HepG2 (cell line): ENCODE measurements around the gene STX8. TPM values are rescaled to one million over a fixed set of nuclear protein-coding genes. Genes with fewer than 3 reads are reported as not detected.

Source experiments
- ESRRA ChIP-seq: sonication (generic); formaldehyde crosslinking; IDR thresholded peaks from 2 replicates; pipeline ENCODE4 v1.5.1; 2020; ENCODE audit warnings: mild to moderate bottlenecking, low read depth, missing genetic modification reagents
- GABPA ChIP-seq, 2 experiments: IDR thresholded peaks; 2 replicates each; pipeline ENCODE4 v1.6.1; 2011 to 2016; ENCODE audit warnings: low read depth in 2 of 2, low read length in 1 of 2, missing biosample characterization in 1 of 2, missing genetic modification characterization in 1 of 2
- GATAD2A ChIP-seq: IDR thresholded peaks from 2 replicates; pipeline ENCODE4 v1.6.1; 2016
- HNRNPLL ChIP-seq: fragments of 200-400 bp; formaldehyde crosslinking; IDR thresholded peaks from 2 replicates; pipeline ENCODE4 v1.6.1; 2017; ENCODE audit warnings: mild to moderate bottlenecking, low read depth, low read length; ENCODE audit not compliant: poor library complexity, severe bottlenecking
- HOXA7 ChIP-seq: sonication (generic); formaldehyde crosslinking; IDR thresholded peaks from 2 replicates; pipeline ENCODE4 v1.8.1; 2022; ENCODE audit warnings: mild to moderate bottlenecking, missing genetic modification reagents, moderate library complexity
- KDM4B ChIP-seq: sonication (generic); formaldehyde crosslinking; IDR thresholded peaks from 2 replicates; pipeline ENCODE4 v1.4.0; 2020; ENCODE audit warnings: missing genetic modification reagents
- KLF12 ChIP-seq: sonication (generic); formaldehyde crosslinking; IDR thresholded peaks from 2 replicates; pipeline ENCODE4 v1.4.0; 2020; ENCODE audit warnings: missing genetic modification reagents, borderline replicate concordance
- MXD3 ChIP-seq: IDR thresholded peaks from 2 replicates; pipeline ENCODE4 v1.6.1; 2016; ENCODE audit warnings: mild to moderate bottlenecking, missing biosample characterization, missing genetic modification reagents
- NR2C2 ChIP-seq: sonication (generic); formaldehyde crosslinking; IDR thresholded peaks from 2 replicates; pipeline ENCODE4 v1.4.0; 2020; ENCODE audit warnings: missing genetic modification reagents, mild to moderate bottlenecking, moderate library complexity, borderline replicate concordance
- SMAD1 ChIP-seq: sonication (generic); formaldehyde crosslinking; IDR thresholded peaks from 2 replicates; pipeline ENCODE4 v1.4.0; 2020; ENCODE audit warnings: missing genetic modification reagents, low read depth, mild to moderate bottlenecking, borderline replicate concordance
- SRSF1 ChIP-seq: fragments of 200-400 bp; formaldehyde crosslinking; optimal IDR thresholded peaks from 2 replicates; pipeline ENCODE3; 2017; ENCODE audit warnings: mild to moderate bottlenecking, low read depth, low read length, moderate library complexity
- YEATS2 ChIP-seq: sonication (generic); formaldehyde crosslinking; IDR thresholded peaks from 2 replicates; pipeline ENCODE4 v1.4.0; 2020; ENCODE audit warnings: missing genetic modification reagents, borderline replicate concordance
- ZNF160 ChIP-seq: sonication (generic); formaldehyde crosslinking; IDR thresholded peaks from 2 replicates; pipeline ENCODE4 v1.8.0; 2022; ENCODE audit warnings: mild to moderate bottlenecking, inconsistent platforms, missing genetic modification reagents
- ZNF207 ChIP-seq: fragments of 450-650 bp; IDR thresholded peaks from 2 replicates; pipeline ENCODE4 v1.6.1; 2016; ENCODE audit warnings: antibody characterized with exemption, borderline replicate concordance
- ZNF660 ChIP-seq: sonication (generic); formaldehyde crosslinking; IDR thresholded peaks from 2 replicates; pipeline ENCODE4 v1.5.1; 2020; ENCODE audit warnings: mild to moderate bottlenecking, low read depth, missing genetic modification reagents, borderline replicate concordance
- ZNF780A ChIP-seq: sonication (generic); formaldehyde crosslinking; IDR thresholded peaks from 2 replicates; pipeline ENCODE4 v1.8.0; 2022; ENCODE audit warnings: mild to moderate bottlenecking, missing genetic modification reagents, moderate library complexity
- ZNF816 ChIP-seq: sonication (generic); formaldehyde crosslinking; IDR thresholded peaks from 2 replicates; pipeline ENCODE4 v1.8.0; 2022; ENCODE audit warnings: missing genetic modification reagents, mild to moderate bottlenecking, borderline replicate concordance
- polyA plus RNA-seq, 8 experiments: library from polyadenylated mRNA; depleted of rRNA in 3 of 8; stranded (reverse) in 7 of 8; unstranded in 1 of 8; fragments of >200 nt; fragmentation: Illumina TruSeq in 4 of 8; extraction: Trizol in 4 of 8; gene quantifications; 2 replicates each; pipeline versions ENCODE4 v1.2.1 to v1.2.3, GENCODE V29; 2011 to 2016; ENCODE audit warnings: low read depth in 4 of 8, missing spikeins in 1 of 8, mixed read lengths in 1 of 8; ENCODE audit not compliant: insufficient read depth in 1 of 8
- total RNA-seq, 5 experiments: library from RNA; depleted of rRNA; stranded (reverse); fragments of >200 nt; fragmentation: Illumina TruSeq; extraction: Trizol; gene quantifications; 2 replicates each; pipeline ENCODE4 v1.2.3, GENCODE V29; 2016; ENCODE audit warnings: low read depth in 1 of 5
- TF ChIP-seq, protein P1 (sequence below): sonication (generic); formaldehyde crosslinking; conservative IDR thresholded peaks from 2 replicates; pipeline ENCODE4 v1.4.0; 2020; ENCODE audit warnings: mild to moderate bottlenecking, missing genetic modification reagents, moderate library complexity
- TF ChIP-seq, protein P2 (sequence below): sonication (generic); formaldehyde crosslinking; IDR thresholded peaks from 2 replicates; pipeline ENCODE4 v1.4.0; 2020; ENCODE audit warnings: missing genetic modification reagents, borderline replicate concordance

Gene STX8
- total and polyA plus RNA-seq, 2 of the 13 experiments (the other 11 are each of a cell fraction or from before 2014, with no cell fraction given), result 36.4 to 53.6 TPM

DNA sequence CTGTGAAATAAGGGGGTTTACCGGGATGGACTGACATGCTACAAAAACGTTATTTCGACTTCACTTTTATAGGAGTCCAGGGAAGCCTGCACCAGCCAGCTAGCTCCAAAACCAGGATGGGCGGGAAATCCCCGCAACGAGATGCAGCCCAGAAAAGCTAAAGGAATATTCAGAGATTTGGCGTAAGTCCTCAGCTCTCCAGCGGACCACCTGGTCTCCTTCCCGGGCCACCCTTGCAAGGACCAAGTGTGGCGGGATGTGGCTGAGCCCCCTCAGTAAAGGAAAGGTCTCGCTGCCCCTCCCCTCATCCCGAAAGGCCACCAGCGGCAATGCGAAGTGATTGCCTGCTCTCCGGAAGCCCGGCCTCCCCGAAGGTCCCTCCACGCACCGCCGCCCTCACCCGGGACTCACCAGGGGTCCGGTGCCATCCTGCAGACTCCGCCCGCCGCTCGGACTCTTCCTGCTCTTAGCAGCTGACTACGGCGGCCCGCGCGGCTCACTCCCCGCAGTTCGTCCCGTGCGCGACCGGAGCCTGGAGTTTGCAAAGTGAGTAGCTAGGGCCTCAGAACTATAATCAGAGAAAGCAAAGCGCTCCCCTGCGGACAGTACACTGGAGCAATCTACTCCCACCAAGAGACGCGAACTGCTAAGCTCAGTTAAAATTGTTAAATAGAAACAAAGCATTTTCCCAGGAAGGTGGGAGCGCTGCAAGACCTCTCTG is at the start of gene STX8 (continued):
- TF ChIP-seq YEATS2 (peak; percentile 94), NR2C2 (CRISPR knock-in tag) (0 out of 2 replicates have a peak, but pooled peaks have one; percentile 17), SMAD1 (CRISPR knock-in tag) (0 out of 2 replicates have a peak, but pooled peaks have one; percentile 66), KDM4B (no peak), HNRNPLL (peak; percentile 88), GABPA (IDR thresholded peaks at IDR 0.05; ENCODE audit: low read depth, low read length) (peak; percentile 40; the same call in 1 of the 2 replicates), GABPA (CRISPR knock-in tag; IDR thresholded peaks at IDR 0.05; ENCODE audit: low read depth) (peak; percentile 74), MXD3 (CRISPR knock-in tag) (peak; percentile 50), ZNF816 (CRISPR knock-in tag) (peak; percentile 69; the same call in 1 of the 2 replicates), KLF12 (CRISPR knock-in tag) (no peak; the same call in 1 of the 2 replicates), ESRRA (CRISPR knock-in tag) (no peak), ZNF207 (no peak), ZNF660 (no peak), GATAD2A (CRISPR knock-in tag) (peak; percentile 87), ZNF780A (CRISPR knock-in tag) (no peak), ZNF160 (CRISPR knock-in tag) (peak; percentile 50; the same call in 1 of the 2 replicates), SRSF1 (peak; percentile 94), HOXA7 (CRISPR knock-in tag) (no peak)
- TF ChIP-seq, protein P1, sequence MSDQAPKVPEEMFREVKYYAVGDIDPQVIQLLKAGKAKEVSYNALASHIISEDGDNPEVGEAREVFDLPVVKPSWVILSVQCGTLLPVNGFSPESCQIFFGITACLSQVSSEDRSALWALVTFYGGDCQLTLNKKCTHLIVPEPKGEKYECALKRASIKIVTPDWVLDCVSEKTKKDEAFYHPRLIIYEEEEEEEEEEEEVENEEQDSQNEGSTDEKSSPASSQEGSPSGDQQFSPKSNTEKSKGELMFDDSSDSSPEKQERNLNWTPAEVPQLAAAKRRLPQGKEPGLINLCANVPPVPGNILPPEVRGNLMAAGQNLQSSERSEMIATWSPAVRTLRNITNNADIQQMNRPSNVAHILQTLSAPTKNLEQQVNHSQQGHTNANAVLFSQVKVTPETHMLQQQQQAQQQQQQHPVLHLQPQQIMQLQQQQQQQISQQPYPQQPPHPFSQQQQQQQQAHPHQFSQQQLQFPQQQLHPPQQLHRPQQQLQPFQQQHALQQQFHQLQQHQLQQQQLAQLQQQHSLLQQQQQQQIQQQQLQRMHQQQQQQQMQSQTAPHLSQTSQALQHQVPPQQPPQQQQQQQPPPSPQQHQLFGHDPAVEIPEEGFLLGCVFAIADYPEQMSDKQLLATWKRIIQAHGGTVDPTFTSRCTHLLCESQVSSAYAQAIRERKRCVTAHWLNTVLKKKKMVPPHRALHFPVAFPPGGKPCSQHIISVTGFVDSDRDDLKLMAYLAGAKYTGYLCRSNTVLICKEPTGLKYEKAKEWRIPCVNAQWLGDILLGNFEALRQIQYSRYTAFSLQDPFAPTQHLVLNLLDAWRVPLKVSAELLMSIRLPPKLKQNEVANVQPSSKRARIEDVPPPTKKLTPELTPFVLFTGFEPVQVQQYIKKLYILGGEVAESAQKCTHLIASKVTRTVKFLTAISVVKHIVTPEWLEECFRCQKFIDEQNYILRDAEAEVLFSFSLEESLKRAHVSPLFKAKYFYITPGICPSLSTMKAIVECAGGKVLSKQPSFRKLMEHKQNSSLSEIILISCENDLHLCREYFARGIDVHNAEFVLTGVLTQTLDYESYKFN (CRISPR knock-in tag), result 0 out of 2 replicates have a peak, but pooled peaks have one; percentile 16
- TF ChIP-seq, protein P2, sequence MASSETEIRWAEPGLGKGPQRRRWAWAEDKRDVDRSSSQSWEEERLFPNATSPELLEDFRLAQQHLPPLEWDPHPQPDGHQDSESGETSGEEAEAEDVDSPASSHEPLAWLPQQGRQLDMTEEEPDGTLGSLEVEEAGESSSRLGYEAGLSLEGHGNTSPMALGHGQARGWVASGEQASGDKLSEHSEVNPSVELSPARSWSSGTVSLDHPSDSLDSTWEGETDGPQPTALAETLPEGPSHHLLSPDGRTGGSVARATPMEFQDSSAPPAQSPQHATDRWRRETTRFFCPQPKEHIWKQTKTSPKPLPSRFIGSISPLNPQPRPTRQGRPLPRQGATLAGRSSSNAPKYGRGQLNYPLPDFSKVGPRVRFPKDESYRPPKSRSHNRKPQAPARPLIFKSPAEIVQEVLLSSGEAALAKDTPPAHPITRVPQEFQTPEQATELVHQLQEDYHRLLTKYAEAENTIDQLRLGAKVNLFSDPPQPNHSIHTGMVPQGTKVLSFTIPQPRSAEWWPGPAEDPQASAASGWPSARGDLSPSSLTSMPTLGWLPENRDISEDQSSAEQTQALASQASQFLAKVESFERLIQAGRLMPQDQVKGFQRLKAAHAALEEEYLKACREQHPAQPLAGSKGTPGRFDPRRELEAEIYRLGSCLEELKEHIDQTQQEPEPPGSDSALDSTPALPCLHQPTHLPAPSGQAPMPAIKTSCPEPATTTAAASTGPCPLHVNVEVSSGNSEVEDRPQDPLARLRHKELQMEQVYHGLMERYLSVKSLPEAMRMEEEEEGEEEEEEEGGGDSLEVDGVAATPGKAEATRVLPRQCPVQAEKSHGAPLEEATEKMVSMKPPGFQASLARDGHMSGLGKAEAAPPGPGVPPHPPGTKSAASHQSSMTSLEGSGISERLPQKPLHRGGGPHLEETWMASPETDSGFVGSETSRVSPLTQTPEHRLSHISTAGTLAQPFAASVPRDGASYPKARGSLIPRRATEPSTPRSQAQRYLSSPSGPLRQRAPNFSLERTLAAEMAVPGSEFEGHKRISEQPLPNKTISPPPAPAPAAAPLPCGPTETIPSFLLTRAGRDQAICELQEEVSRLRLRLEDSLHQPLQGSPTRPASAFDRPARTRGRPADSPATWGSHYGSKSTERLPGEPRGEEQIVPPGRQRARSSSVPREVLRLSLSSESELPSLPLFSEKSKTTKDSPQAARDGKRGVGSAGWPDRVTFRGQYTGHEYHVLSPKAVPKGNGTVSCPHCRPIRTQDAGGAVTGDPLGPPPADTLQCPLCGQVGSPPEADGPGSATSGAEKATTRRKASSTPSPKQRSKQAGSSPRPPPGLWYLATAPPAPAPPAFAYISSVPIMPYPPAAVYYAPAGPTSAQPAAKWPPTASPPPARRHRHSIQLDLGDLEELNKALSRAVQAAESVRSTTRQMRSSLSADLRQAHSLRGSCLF (CRISPR knock-in tag), result no peak
